Neuronal stem cell (in vitro differentiated cells): ENCODE data around the gene ZMAT5.
A peak's percentile ranks its signal among the peaks of the same experiment; 100 is the strongest.

Source experiments
- DNase-seq: peaks from one replicate; pipeline ENCODE4 v3.0.0-alpha.2; 2013; ENCODE audit warnings: low spot score
- H2AFZ ChIP-seq: one replicate; pipeline ENCODE4 v1.6.1; 2013; ENCODE audit warnings: mild to moderate bottlenecking, low read length, inconsistent platforms
- H2AK5ac ChIP-seq: 2 replicates; pipeline ENCODE4 v1.6.1; 2013; ENCODE audit warnings: low read depth, mild to moderate bottlenecking, inconsistent platforms, low read length, moderate library complexity, mixed read lengths
- H2BK120ac ChIP-seq: 2 replicates; pipeline ENCODE4 v1.6.1; 2013; ENCODE audit warnings: low read depth, mild to moderate bottlenecking, inconsistent platforms, low read length, moderate library complexity, mixed read lengths
- H2BK12ac ChIP-seq: one replicate; pipeline ENCODE4 v1.6.1; 2013; ENCODE audit warnings: low read length, inconsistent platforms
- H2BK15ac ChIP-seq: 2 replicates; pipeline ENCODE4 v1.6.1; 2013; ENCODE audit warnings: mild to moderate bottlenecking, low read length, inconsistent platforms, mixed read lengths
- H2BK5ac ChIP-seq: one replicate; pipeline ENCODE4 v1.6.1; 2013; ENCODE audit warnings: inconsistent platforms, mild to moderate bottlenecking, low read length, moderate library complexity
- H3K14ac ChIP-seq: one replicate; pipeline ENCODE4 v1.6.1; 2013; ENCODE audit warnings: low read length, inconsistent platforms
- H3K18ac ChIP-seq: 2 replicates; pipeline ENCODE4 v1.6.1; 2013; ENCODE audit warnings: low read length, inconsistent platforms
- H3K23ac ChIP-seq: 2 replicates; pipeline ENCODE4 v1.6.1; 2013; ENCODE audit warnings: low read depth, mild to moderate bottlenecking, mixed read lengths, low read length, inconsistent platforms; ENCODE audit not compliant: poor library complexity
- H3K27ac ChIP-seq: replicated peaks from 3 replicates; pipeline ENCODE4 v1.5.1; 2013; ENCODE audit warnings: low read length, inconsistent platforms
- H3K27me3 ChIP-seq, 3 experiments: 2 replicates each; pipeline ENCODE4 v1.6.1; 2013; ENCODE audit warnings: low read length in 3 of 3, mild to moderate bottlenecking in 2 of 3, inconsistent platforms in 1 of 3, low read depth in 1 of 3, mixed read lengths in 1 of 3, moderate library complexity in 1 of 3; ENCODE audit not compliant: control insufficient read depth in 3 of 3, insufficient read depth in 3 of 3
- H3K36me3 ChIP-seq, 2 donors: replicated peaks in 1 of 2; 2 replicates each; pipeline ENCODE4 v1.6.1; 2013; ENCODE audit warnings: low read length in 2 of 2; ENCODE audit not compliant: control insufficient read depth in 2 of 2, insufficient read depth in 2 of 2
- H3K4ac ChIP-seq: 2 replicates; pipeline ENCODE4 v1.6.1; 2013; ENCODE audit warnings: inconsistent platforms, mild to moderate bottlenecking, low read length, moderate library complexity
- H3K4me1 ChIP-seq, 2 donors: 1 replicate in 1 of 2; 2 replicates in 1 of 2; pipeline ENCODE4 v1.6.1; 2013; ENCODE audit warnings: low read length in 2 of 2, low read depth in 1 of 2; ENCODE audit not compliant: control insufficient read depth in 2 of 2, insufficient read depth in 1 of 2
- H3K4me2 ChIP-seq: one replicate; pipeline ENCODE4 v1.6.1; 2013; ENCODE audit warnings: mild to moderate bottlenecking, low read length, inconsistent platforms; ENCODE audit not compliant: insufficient read depth, poor library complexity, severe bottlenecking
- H3K4me3 ChIP-seq, 2 donors: 2 replicates each; pipeline ENCODE4 v1.5.1; 2013; ENCODE audit warnings: low read length in 2 of 2, mild to moderate bottlenecking in 2 of 2, inconsistent platforms in 1 of 2, moderate library complexity in 1 of 2
- H3K79me1 ChIP-seq: one replicate; pipeline ENCODE4 v1.6.1; 2013; ENCODE audit warnings: low read depth, mild to moderate bottlenecking, inconsistent platforms, low read length, moderate library complexity
- H3K9ac ChIP-seq: one replicate; pipeline ENCODE4 v1.6.1; 2013; ENCODE audit warnings: mild to moderate bottlenecking, low read depth, low read length, inconsistent platforms; ENCODE audit not compliant: poor library complexity
- H3K9me3 ChIP-seq, 2 donors: replicated peaks in 1 of 2; 2 replicates each; pipeline versions ENCODE3 to v1.6.1; 2013; ENCODE audit warnings: low read length in 2 of 2, mild to moderate bottlenecking in 2 of 2, inconsistent platforms in 1 of 2, low read depth in 1 of 2, mixed read lengths in 1 of 2, moderate library complexity in 1 of 2; ENCODE audit not compliant: control insufficient read depth in 2 of 2, insufficient read depth in 1 of 2
- H4K8ac ChIP-seq: one replicate; pipeline ENCODE4 v1.6.1; 2013; ENCODE audit warnings: low read depth, mild to moderate bottlenecking, inconsistent platforms, low read length, moderate library complexity
- H4K91ac ChIP-seq: one replicate; pipeline ENCODE4 v1.6.1; 2013; ENCODE audit warnings: low read length, low read depth, mild to moderate bottlenecking, inconsistent platforms; ENCODE audit not compliant: poor library complexity
- WGBS, 2 donors: extraction: QIAGEN DNeasy Blood & Tissue Kit; methylation state at CpG; one replicate each; pipeline ENCODE4 v1.1.7; 2013; ENCODE audit warnings: missing lambda C conversion rate in 2 of 2, mixed read lengths in 1 of 2; ENCODE audit not compliant: insufficient read length in 2 of 2, insufficient replicate concordance in 1 of 2; ENCODE audit errors: extremely low coverage in 2 of 2; 5-methylcytosine and 5-hydroxymethylcytosine counted together

ZMAT5 gene

GRCh38 chr22:29718949-29719898 lies 47.6 kb downstream of the ZMAT5 start:
- no peak overlapping the region for H2BK120ac ChIP-seq
- peaks cover 0 to 3% of the 10 kb centered on the region in 2 donors for H3K4me1 ChIP-seq
- peaks cover 18 to 76% (median 50%) of the 10 kb centered on the region in 3 experiments for H3K27me3 ChIP-seq
- no peak overlapping the region for H3K4ac ChIP-seq
- no peak overlapping the region for H4K8ac ChIP-seq
- H2BK15ac ChIP-seq, result no peak overlapping the region
- H4K91ac ChIP-seq, result no peak overlapping the region
- no peak overlapping the region for H3K14ac ChIP-seq
- no CpG with 5 or more reads among the region's 24 CpGs for WGBS, 2 donors
- peak overlapping the region in 1 of 2 donors; percentile 8 for H3K4me3 ChIP-seq
- peak overlapping the region; percentile 50 for H3K23ac ChIP-seq
- no peak for DNase-seq
- H3K36me3 ChIP-seq, result no peaks in the 10 kb centered on the region
- H2BK5ac ChIP-seq, result no peak overlapping the region
- peak overlapping the region; percentile 35 for H2AK5ac ChIP-seq
- H3K9ac ChIP-seq, result no peak overlapping the region
- H3K27ac ChIP-seq, result no peak overlapping the region
- H3K79me1 ChIP-seq, result peaks cover 2% of the 10 kb centered on the region
- no peak overlapping the region for H2BK12ac ChIP-seq
- H3K9me3 ChIP-seq, result peaks cover 0 to 5% of the 10 kb centered on the region in 2 donors
- H3K18ac ChIP-seq, result peak overlapping the region; percentile 82
- no peak overlapping the region for H3K4me2 ChIP-seq
- H2AFZ ChIP-seq, result no peak overlapping the region

- peaks cover 3 to 6% of the 10 kb centered on the region in 2 donors for H3K4me1 ChIP-seq
- H4K8ac ChIP-seq, result no peak overlapping the region
- H3K9ac ChIP-seq, result no peak overlapping the region
- peaks cover 2% of the 10 kb centered on the region for H3K79me1 ChIP-seq
- no peak overlapping the region for H2BK12ac ChIP-seq
- H2BK120ac ChIP-seq, result no peak overlapping the region
- H2BK15ac ChIP-seq, result no peak overlapping the region
- peaks cover 18 to 74% (median 48%) of the 10 kb centered on the region in 3 experiments for H3K27me3 ChIP-seq
- H2BK5ac ChIP-seq, result no peak overlapping the region
- WGBS, 2 donors, result no CpG with 5 or more reads among the region's 11 CpGs
- no peak overlapping the region for H3K14ac ChIP-seq
- H3K9me3 ChIP-seq, result peaks cover 0 to 5% of the 10 kb centered on the region in 2 donors
- no peak overlapping the region for H3K18ac ChIP-seq
- DNase-seq, result no peak
- H3K27ac ChIP-seq, result no peak overlapping the region
- no peak overlapping the region for H3K4me3 ChIP-seq
- no peak overlapping the region for H3K23ac ChIP-seq
- no peak overlapping the region for H2AFZ ChIP-seq
- no peak overlapping the region for H4K91ac ChIP-seq
- no peak overlapping the region for H3K4me2 ChIP-seq
- no peaks in the 10 kb centered on the region for H3K36me3 ChIP-seq
- no peak overlapping the region for H3K4ac ChIP-seq
- no peak overlapping the region for H2AK5ac ChIP-seq
Measured at GRCh38 chr22:29717789-29718188, 49.0 kb downstream of the ZMAT5 start.

GRCh38 chr22:29716814-29717545 lies 49.8 kb downstream of the ZMAT5 start:
- Histone ChIP-seq H3K4me2 (no peak overlapping the region), H3K4me1 (peaks cover 3 to 6% of the 10 kb centered on the region in 2 donors), H3K23ac (no peak overlapping the region), H2BK12ac (no peak overlapping the region), H3K14ac (no peak overlapping the region), H3K27ac (no peak overlapping the region), H3K27me3 (peaks cover 18 to 73% (median 48%) of the 10 kb centered on the region in 3 experiments), H2AK5ac (no peak overlapping the region), H2BK15ac (no peak overlapping the region), H3K4ac (no peak overlapping the region), H2BK5ac (no peak overlapping the region), H4K91ac (no peak overlapping the region), H3K36me3 (no peaks in the 10 kb centered on the region), H3K9me3 (peaks cover 0 to 5% of the 10 kb centered on the region in 2 donors), H3K79me1 (peaks cover 2% of the 10 kb centered on the region), H3K9ac (no peak overlapping the region), H3K4me3 (no peak overlapping the region), H2BK120ac (no peak overlapping the region), H3K18ac (no peak overlapping the region), H4K8ac (no peak overlapping the region), H2AFZ (no peak overlapping the region)
- DNase-seq, result peak; percentile 86
- WGBS, 2 donors, result no CpG with 5 or more reads among the region's 16 CpGs

GRCh38 chr22:29715705-29716104 lies 51.1 kb downstream of the ZMAT5 start:
- DNase-seq, result no peak
- Histone ChIP-seq H3K4ac (no peak overlapping the region), H3K18ac (no peak overlapping the region), H3K4me1 (peaks cover 0 to 6% of the 10 kb centered on the region in 2 donors), H2BK15ac (no peak overlapping the region), H3K4me3 (no peak overlapping the region), H3K27me3 (peaks cover 13 to 72% (median 36%) of the 10 kb centered on the region in 3 experiments), H3K9me3 (peaks cover 0 to 5% of the 10 kb centered on the region in 2 donors), H3K79me1 (peaks cover 2% of the 10 kb centered on the region), H3K4me2 (no peak overlapping the region), H2BK12ac (no peak overlapping the region), H3K36me3 (no peaks in the 10 kb centered on the region), H2BK120ac (no peak overlapping the region), H3K23ac (peak overlapping the region; percentile 80), H3K9ac (no peak overlapping the region), H3K14ac (no peak overlapping the region), H2AFZ (no peak overlapping the region), H2AK5ac (no peak overlapping the region), H3K27ac (no peak overlapping the region), H4K8ac (no peak overlapping the region), H2BK5ac (no peak overlapping the region), H4K91ac (no peak overlapping the region)
- no CpG with 5 or more reads among the region's 5 CpGs for whole genome bisulfite sequencing, 2 donors
